ENCODE measurements around the gene FAM120A.

FAM120A gene

GRCh38 chr9:93582550-93582949 is 131.1 kb downstream of the FAM120A start:
- Histone ChIP-seq H3K27me3 (ENCODE audit: low read depth) (no peaks in the 10 kb centered on the region), H3K4me1 (peaks cover 6% of the 10 kb centered on the region), H3K9me3 (peaks cover 6% of the 10 kb centered on the region; the same call in 1 of the 2 replicates), H3K4me3 (no peak overlapping the region), H3K36me3 (replicated peaks) (no peaks in the 10 kb centered on the region)
- no peak for DNase-seq (ENCODE audit: low spot score in 2 of 2)
- in situ Hi-C loops (cut with MboI; ENCODE audit: low sequenced_read_pairs) = no loop called here

GRCh38 chr9:93585259-93585658 is 133.8 kb downstream of the FAM120A start:
- in situ Hi-C loops (cut with MboI; ENCODE audit: low sequenced_read_pairs) = no loop called here
- no peaks in the 10 kb centered on the region for H3K36me3 ChIP-seq (replicated peaks)
- H3K4me1 ChIP-seq = no peaks in the 10 kb centered on the region
- no peaks in the 10 kb centered on the region for H3K27me3 ChIP-seq (ENCODE audit: low read depth)
- DNase-seq (ENCODE audit: low spot score in 2 of 2) = no peak
- no peak overlapping the region for H3K4me3 ChIP-seq
- peaks cover 6% of the 10 kb centered on the region; the same call in 1 of the 2 replicates for H3K9me3 ChIP-seq

GRCh38 chr9:93585695-93586094 is 134.2 kb downstream of the FAM120A start:
- no peaks in the 10 kb centered on the region for H3K36me3 ChIP-seq (replicated peaks)
- no peak for DNase-seq (ENCODE audit: low spot score in 2 of 2)
- in situ Hi-C loops (cut with MboI; ENCODE audit: low sequenced_read_pairs) = no loop called here
- H3K9me3 ChIP-seq = peaks cover 6% of the 10 kb centered on the region; the same call in 1 of the 2 replicates
- no peaks in the 10 kb centered on the region for H3K4me1 ChIP-seq
- no peak overlapping the region for H3K4me3 ChIP-seq
- H3K27me3 ChIP-seq (ENCODE audit: low read depth) = no peaks in the 10 kb centered on the region

- Histone ChIP-seq H3K4me1 (no peaks in the 10 kb centered on the region), H3K27me3 (ENCODE audit: low read depth) (no peaks in the 10 kb centered on the region), H3K4me3 (no peak overlapping the region), H3K36me3 (replicated peaks) (no peaks in the 10 kb centered on the region), H3K9me3 (peaks cover 6% of the 10 kb centered on the region; the same call in 1 of the 2 replicates)
- no peak for DNase-seq (ENCODE audit: low spot score in 2 of 2)
- in situ Hi-C loops (cut with MboI; ENCODE audit: low sequenced_read_pairs) = no loop called here
Observed at GRCh38 chr9:93586290-93587057, 135.0 kb downstream of the FAM120A start.

- H3K4me1 ChIP-seq = no peaks in the 10 kb centered on the region
- in situ Hi-C loops (cut with MboI; ENCODE audit: low sequenced_read_pairs) = no loop called here
Observed at GRCh38 chr9:93587284-93587650, 135.8 kb downstream of the FAM120A start.

GRCh38 chr9:93587651-93588347 is 136.3 kb downstream of the FAM120A start:
- no peaks in the 10 kb centered on the region for H3K27me3 ChIP-seq (ENCODE audit: low read depth)
- H3K9me3 ChIP-seq = peaks cover 6% of the 10 kb centered on the region; the same call in 1 of the 2 replicates
- DNase-seq (ENCODE audit: low spot score in 2 of 2) = no peak
- H3K4me3 ChIP-seq = no peak overlapping the region
- H3K4me1 ChIP-seq = no peaks in the 10 kb centered on the region
- in situ Hi-C loops (cut with MboI; ENCODE audit: low sequenced_read_pairs) = no loop called here
- H3K36me3 ChIP-seq (replicated peaks) = no peaks in the 10 kb centered on the region

More at GRCh38 chr9:93587284-93587650, 135.8 kb downstream of the FAM120A start:
- Histone ChIP-seq H3K36me3 (replicated peaks) (no peaks in the 10 kb centered on the region), H3K27me3 (ENCODE audit: low read depth) (no peaks in the 10 kb centered on the region), H3K4me3 (no peak overlapping the region), H3K9me3 (peaks cover 6% of the 10 kb centered on the region; the same call in 1 of the 2 replicates)
- DNase-seq (ENCODE audit: low spot score in 2 of 2) = no peak

- H3K9me3 ChIP-seq = peaks cover 6% of the 10 kb centered on the region; the same call in 1 of the 2 replicates
- no peaks in the 10 kb centered on the region for H3K36me3 ChIP-seq (replicated peaks)
- H3K27me3 ChIP-seq (ENCODE audit: low read depth) = no peaks in the 10 kb centered on the region
- no peak overlapping the region for H3K4me3 ChIP-seq
- H3K4me1 ChIP-seq = peaks cover 9% of the 10 kb centered on the region
- no peak for DNase-seq (ENCODE audit: low spot score in 2 of 2)
- in situ Hi-C loops (cut with MboI; ENCODE audit: low sequenced_read_pairs) = no loop called here
Observed at GRCh38 chr9:93588641-93589609, 137.4 kb downstream of the FAM120A start.

- no peak for DNase-seq (ENCODE audit: low spot score in 2 of 2)
- H3K36me3 ChIP-seq (replicated peaks) = no peaks in the 10 kb centered on the region
- H3K9me3 ChIP-seq = 0 out of 2 replicates have a peak, but pooled peaks cover 2% of the 10 kb centered on the region
- no peak overlapping the region for H3K4me3 ChIP-seq
- no peaks in the 10 kb centered on the region for H3K27me3 ChIP-seq (ENCODE audit: low read depth)
- in situ Hi-C loops (cut with MboI; ENCODE audit: low sequenced_read_pairs) = no loop called here
- H3K4me1 ChIP-seq = peaks cover 14% of the 10 kb centered on the region
Observed at GRCh38 chr9:93589688-93590087, 138.2 kb downstream of the FAM120A start.

- in situ Hi-C loops (cut with MboI; ENCODE audit: low sequenced_read_pairs) = no loop called here
- H3K4me1 ChIP-seq = peaks cover 14% of the 10 kb centered on the region
- H3K36me3 ChIP-seq (replicated peaks) = no peaks in the 10 kb centered on the region
- no peak for DNase-seq (ENCODE audit: low spot score in 2 of 2)
- no peaks in the 10 kb centered on the region for H3K9me3 ChIP-seq
- H3K27me3 ChIP-seq (ENCODE audit: low read depth) = no peaks in the 10 kb centered on the region
- no peak overlapping the region for H3K4me3 ChIP-seq
Observed at GRCh38 chr9:93590609-93591234, 139.2 kb downstream of the FAM120A start.

GRCh38 chr9:93591301-93592007 is 140.0 kb downstream of the FAM120A start:
- DNase-seq (ENCODE audit: low spot score in 2 of 2) = no peak
- H3K4me1 ChIP-seq = peaks cover 14% of the 10 kb centered on the region
- in situ Hi-C loops (cut with MboI; ENCODE audit: low sequenced_read_pairs) = no loop called here
- no peaks in the 10 kb centered on the region for H3K9me3 ChIP-seq
- H3K36me3 ChIP-seq (replicated peaks) = no peaks in the 10 kb centered on the region
- no peaks in the 10 kb centered on the region for H3K27me3 ChIP-seq (ENCODE audit: low read depth)
- no peak overlapping the region for H3K4me3 ChIP-seq

GRCh38 chr9:93592008-93592642 is 140.6 kb downstream of the FAM120A start:
- DNase-seq (ENCODE audit: low spot score in 2 of 2) = no peak
- Histone ChIP-seq H3K4me1 (peaks cover 14% of the 10 kb centered on the region), H3K27me3 (ENCODE audit: low read depth) (no peaks in the 10 kb centered on the region), H3K36me3 (replicated peaks) (no peaks in the 10 kb centered on the region), H3K9me3 (no peaks in the 10 kb centered on the region), H3K4me3 (no peak overlapping the region)
- in situ Hi-C loops (cut with MboI; ENCODE audit: low sequenced_read_pairs) = no loop called here

GRCh38 chr9:93592643-93593021 is 141.1 kb downstream of the FAM120A start:
- Histone ChIP-seq H3K4me3 (no peak overlapping the region), H3K36me3 (replicated peaks) (no peaks in the 10 kb centered on the region), H3K27me3 (ENCODE audit: low read depth) (no peaks in the 10 kb centered on the region), H3K9me3 (no peaks in the 10 kb centered on the region), H3K4me1 (peaks cover 14% of the 10 kb centered on the region)
- DNase-seq (ENCODE audit: low spot score in 2 of 2) = no peak
- in situ Hi-C loops (cut with MboI; ENCODE audit: low sequenced_read_pairs) = no loop called here
